Right lobe of liver (tissue), 6 donors: ENCODE results near the gene HCST. TPM values are rescaled to one million over a fixed set of nuclear protein-coding genes. Genes with fewer than 3 reads are reported as not detected.
"Not testable (repeated sequence)": the region's sequence is repeated elsewhere in the genome, so short reads cannot be mapped to it uniquely, and the experiment has no call there.

Experiments
- ATAC-seq, 4 donors: fragments of 200-7000 bp; cut with Tn5 transposase; one replicate each; pipeline ENCODE4 v1.9.1; 2020; ENCODE audit warnings: mild to moderate bottlenecking in 4 of 4, moderate library complexity in 4 of 4
- DNase-seq, 3 donors: peaks; one replicate each; pipeline ENCODE4 v3.0.0-alpha.2; 2020
- H3K27ac ChIP-seq, 3 donors: fragments of 200-600 bp; one replicate each; pipeline ENCODE4 v1.8.0; 2022
- H3K27me3 ChIP-seq, 2 donors: fragments of 200-600 bp; one replicate each; pipeline ENCODE4 v1.8.0; 2022
- H3K36me3 ChIP-seq, 4 donors: fragments of 200-600 bp; sonication (generic) in 1 of 4; one replicate each; pipeline versions ENCODE4 v1.5.1 to v1.8.0; 2017 to 2022; ENCODE audit warnings: control low read depth in 1 of 4
- H3K4me1 ChIP-seq, 4 donors: fragments of 200-600 bp; sonication (generic) in 1 of 4; one replicate each; pipeline versions ENCODE4 v1.5.1 to v1.8.0; 2017 to 2022; ENCODE audit warnings: control low read depth in 1 of 4
- H3K4me3 ChIP-seq, 3 donors: fragments of 200-600 bp; one replicate each; pipeline ENCODE4 v1.8.0; 2022
- H3K9me3 ChIP-seq, 4 donors: fragments of 200-600 bp; sonication (generic) in 1 of 4; one replicate each; pipeline versions ENCODE4 v1.5.1 to v1.8.0; 2017 to 2022; ENCODE audit warnings: control low read depth in 1 of 4
- CTCF ChIP-seq, 4 donors: fragments of 200-600 bp in 3 of 4; fragments of 450-650 bp in 1 of 4; IDR thresholded peaks; one replicate each; pipeline versions ENCODE4 v1.5.1 to v1.8.0; 2016 to 2022; ENCODE audit warnings: antibody characterized with exemption in 4 of 4, mild to moderate bottlenecking in 2 of 4
- POLR2A ChIP-seq: fragments of 450-650 bp; IDR thresholded peaks from one replicate; pipeline ENCODE4 v1.6.1; 2017; ENCODE audit warnings: antibody characterized with exemption, mild to moderate bottlenecking
- WGBS: methylation state at CpG from one replicate; pipeline ENCODE4 v1.1.6; 2018; ENCODE audit warnings: low coverage, low lambda C conversion rate; ENCODE audit not compliant: insufficient coverage; ENCODE audit errors: missing lambda C conversion rate; 5-methylcytosine and 5-hydroxymethylcytosine counted together
- intact Hi-C, 2 donors: fragments of 100-400 bp; cut with DNase I; formaldehyde crosslinking; loops; one replicate each; pipeline versions ENCODE4 v1.11.2 to v1.14.1; 2022
- total RNA-seq, 6 experiments: library from RNA; depleted of rRNA in 2 of 6; stranded (reverse); fragments of >200 nt in 2 of 6; fragmentation: NEBNext Ultra II Directional in 3 of 6; extraction: Animal tissue kit (Norgen Biotek cat#: 25700) in 3 of 6; gene quantifications; one replicate each; pipeline versions ENCODE4 v1.1.0 to v1.2.4, GENCODE V29; 2016 to 2023
- donor health status: DM: no; HTN: yes; CAD: no.
- donor health status: DM: no; HTN: no; CAD: no.
- donor health status: DM: no; HTN: no; CAD: no.
- donor health status: DM: no; HTN: yes; CAD: no.
- donor health status: DM: no; HTN: yes; CAD: no.

Gene HCST
- total RNA-seq, 6 experiments from 2014 or later = 1.7 to 4.2 (median 2.4) TPM; not detected in 1

- Histone ChIP-seq H3K36me3 (no peaks in the 10 kb centered on the region), H3K4me3 (peak within 1 kb of the TSS; percentile 23 to 35 (median 25)), H3K27ac (peak within 1 kb of the TSS; percentile 31 to 74 (median 65)), H3K9me3 (no peaks in the 10 kb centered on the region), H3K27me3 (no peaks in the 10 kb centered on the region), H3K4me1 (peaks cover 0 to 14% (median 0%) of the 10 kb centered on the region in 4 donors)
- DNase-seq (peak in 2 of 3 donors; percentile 53 to 75), ATAC-seq (peak; percentile 19 to 44 (median 34))
- intact Hi-C loops = no loop called here
- 57% methylated on average over 5 of the region's 9 CpGs for WGBS
- TF ChIP-seq CTCF (IDR thresholded peaks at IDR 0.05) = no peak
- peak; percentile 44 for TF ChIP-seq POLR2A
These were observed 5.7 kb downstream of the HCST start, which contains the start of gene TYROBP for GRCh38 chr19:35908010-35908441. TYROBP (minus strand) TSS chr19:35908295; CDS start chr19:35908228, 67 bp downstream.

- Histone ChIP-seq H3K9me3 (no peaks in the 10 kb centered on the region), H3K4me1 (peaks cover 0 to 14% (median 0%) of the 10 kb centered on the region in 4 donors), H3K36me3 (no peaks in the 10 kb centered on the region), H3K27me3 (no peaks in the 10 kb centered on the region), H3K27ac (peak overlapping the region in 2 of 3 donors; percentile 65 to 74), H3K4me3 (no peak overlapping the region)
- intact Hi-C loops = no loop called here
- WGBS = 62% methylated on average over 7 of the region's 10 CpGs
- DNase-seq = peak; percentile 72 to 86 (median 75)
- TF ChIP-seq POLR2A (peak; percentile 41), CTCF (IDR thresholded peaks at IDR 0.05) (no peak)
- ATAC-seq = peak; percentile 66 to 74 (median 71)
These were observed 6.8 kb downstream of the HCST start for GRCh38 chr19:35908973-35909683.

- Histone ChIP-seq H3K9me3 (no peaks in the 10 kb centered on the region), H3K4me3 (no peak overlapping the region), H3K27ac (peak overlapping the region; percentile 36 to 74 (median 65)), H3K36me3 (no peaks in the 10 kb centered on the region), H3K27me3 (no peaks in the 10 kb centered on the region), H3K4me1 (peaks cover 0 to 14% (median 0%) of the 10 kb centered on the region in 4 donors)
- DNase-seq (peak in 1 of 3 donors; percentile 61), ATAC-seq (no peak)
- intact Hi-C loops = no loop called here
- TF ChIP-seq CTCF (IDR thresholded peaks at IDR 0.05) (no peak), POLR2A (peak; percentile 23)
- WGBS = 64% methylated on average over 6 of the region's 6 CpGs
These were observed 7.3 kb downstream of the HCST start for GRCh38 chr19:35909684-35910035.

GRCh38 chr19:35910355-35910754, 8.0 kb downstream of the HCST start:
- peaks cover 0 to 14% (median 0%) of the 10 kb centered on the region in 4 donors for H3K4me1 ChIP-seq
- intact Hi-C loops, H3K9me3 ChIP-seq, ATAC-seq, DNase-seq, H3K36me3 ChIP-seq, H3K4me3 ChIP-seq, H3K27me3 ChIP-seq: not testable (repeated sequence)
- peak overlapping the region in 2 of 3 donors; percentile 65 to 74 for H3K27ac ChIP-seq
- WGBS = 91% methylated on average over 12 of the region's 14 CpGs

GRCh38 chr19:35911173-35911572, 8.8 kb downstream of the HCST start:
- ATAC-seq = no peak

More at GRCh38 chr19:35911173-35911572, 8.8 kb downstream of the HCST start:
- Histone ChIP-seq H3K27ac (no peak overlapping the region), H3K9me3 (no peaks in the 10 kb centered on the region), H3K4me1 (peaks cover 0 to 14% (median 0%) of the 10 kb centered on the region in 4 donors), H3K4me3 (no peak overlapping the region), H3K36me3 (no peaks in the 10 kb centered on the region), H3K27me3 (no peaks in the 10 kb centered on the region)
- no peak for DNase-seq
- TF ChIP-seq CTCF (IDR thresholded peaks at IDR 0.05) (no peak), POLR2A (no peak)
- WGBS = 43% methylated on average over 2 of the region's 3 CpGs
- intact Hi-C loops = no loop called here
